RCC 7860 (cell line): ENCODE results near the gene PYROXD2.

Source experiments
- DNase-seq: peaks from one replicate; pipeline ENCODE4 v3.0.0-alpha.2; 2015; ENCODE audit warnings: low spot score
- FAIRE-seq: peaks from 2 replicates; lab custom pipeline; 2012; peaks lifted over from hg19 to GRCh38; lab: Jason Lieb, UNC

The PYROXD2 gene

DNA sequence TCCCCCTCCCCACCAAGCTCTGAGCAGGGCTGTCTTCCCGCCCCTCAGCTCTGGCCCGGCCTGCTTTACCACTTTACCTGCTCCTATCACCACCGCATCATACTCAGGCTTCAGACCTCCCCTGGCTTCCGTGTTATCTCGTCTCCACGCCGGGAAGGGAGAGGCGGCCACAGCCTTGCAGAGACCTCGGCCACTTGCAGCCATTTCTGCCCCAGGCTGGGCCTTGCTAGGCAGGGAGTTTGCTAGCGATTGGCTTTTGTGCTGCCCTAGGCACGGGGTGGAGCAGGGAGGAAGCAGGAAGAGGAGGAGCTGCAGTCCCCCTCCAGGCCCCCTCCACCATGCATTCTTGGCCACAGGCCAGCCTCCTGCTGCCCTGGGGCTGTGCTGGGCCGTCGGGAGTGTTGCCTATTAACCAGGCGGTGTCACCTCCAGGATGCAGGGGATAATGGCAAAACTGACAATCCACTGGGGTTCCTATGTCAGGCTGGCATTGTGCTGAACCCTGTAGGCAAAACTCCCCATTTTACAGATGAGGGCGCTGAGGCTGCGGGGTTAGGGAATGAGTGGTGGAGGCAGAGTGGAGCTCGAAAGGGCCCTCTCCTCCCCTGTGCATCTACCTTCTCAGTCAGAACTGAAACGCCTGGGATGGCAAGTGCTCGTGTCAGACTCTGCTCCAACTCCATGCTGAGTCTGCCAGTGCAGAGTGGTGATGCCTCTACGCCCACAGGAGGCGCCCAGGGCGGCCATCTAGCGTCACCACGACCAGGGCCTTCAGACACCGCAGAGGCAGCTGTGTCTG lies at the start of gene PYROXD2:
TSS of gene PYROXD2 (minus strand) at position 251 of the 799 bp plus-strand sequence. CDS start at position 204, 47 bp downstream.
- FAIRE-seq = peak; percentile 91

DNA sequence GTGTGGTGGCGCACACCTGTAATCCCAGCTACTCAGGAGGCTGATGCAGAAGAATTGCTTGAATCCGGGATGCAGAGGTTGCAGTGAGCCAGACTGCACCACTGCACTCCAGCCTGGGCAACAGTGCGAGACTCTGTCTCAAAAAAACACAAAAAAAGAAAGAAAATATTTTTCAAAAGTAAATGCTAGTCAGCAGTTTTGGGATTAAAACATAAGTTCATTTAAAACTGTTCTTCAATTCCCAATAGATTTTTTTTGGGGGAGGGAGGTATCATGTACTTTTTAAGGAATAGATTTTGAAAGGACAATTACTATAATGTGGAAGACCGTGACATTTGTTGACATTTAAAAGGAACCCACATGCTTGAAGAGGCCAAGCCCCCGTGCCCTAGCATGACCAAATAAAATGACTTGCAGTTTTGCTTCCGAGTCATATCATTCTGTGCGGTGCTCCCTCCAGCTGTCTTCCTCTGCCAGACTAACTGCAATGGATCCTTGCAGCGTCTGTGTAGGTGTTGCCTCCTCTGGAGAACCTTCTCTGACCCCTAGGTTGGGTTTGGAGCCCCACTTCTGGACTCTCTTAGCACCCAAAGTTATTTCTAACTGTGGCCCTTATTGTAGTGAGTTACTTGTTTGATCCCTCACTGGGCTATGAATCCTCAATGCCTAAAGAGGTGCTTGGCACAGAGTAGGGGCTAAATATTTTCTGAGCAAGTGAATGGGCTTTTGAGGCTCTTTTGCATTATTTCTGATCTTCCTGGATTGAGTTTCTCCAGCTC lies 49.2 kb upstream of the PYROXD2 start:
- no peak for FAIRE-seq
- no peak for DNase-seq

More for the DNA sequence above, at the start of gene PYROXD2:
- DNase-seq = peak; percentile 89

GRCh38 chr10:98463016-98463415 lies 48.0 kb upstream of the PYROXD2 start:
- no peak for DNase-seq
- FAIRE-seq = no peak

DNA sequence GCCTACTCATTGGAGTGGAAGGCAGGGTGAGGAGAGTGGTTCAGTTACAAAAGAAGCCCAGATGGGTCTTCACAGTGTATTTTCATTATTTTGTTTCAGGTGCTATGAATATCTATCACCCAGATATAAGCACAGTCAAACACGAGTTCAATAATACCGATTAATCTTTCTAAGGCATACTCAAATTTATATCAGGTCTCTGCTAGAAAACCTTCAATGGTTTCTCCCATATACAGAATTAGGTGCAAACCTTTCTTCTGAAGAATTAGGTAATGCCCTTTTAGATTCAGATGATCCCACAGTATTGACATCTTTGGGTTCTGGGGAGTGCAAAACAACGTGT lies 46.5 kb upstream of the PYROXD2 start:
- FAIRE-seq (no peak), DNase-seq (no peak)

- peak; percentile 97 for FAIRE-seq
- peak; percentile 84 for DNase-seq
Observed at GRCh38 chr10:98460837-98461499, 46.0 kb upstream of the PYROXD2 start.

GRCh38 chr10:98458809-98459784 lies 44.1 kb upstream of the PYROXD2 start:
- FAIRE-seq = no peak
- no peak for DNase-seq

DNA sequence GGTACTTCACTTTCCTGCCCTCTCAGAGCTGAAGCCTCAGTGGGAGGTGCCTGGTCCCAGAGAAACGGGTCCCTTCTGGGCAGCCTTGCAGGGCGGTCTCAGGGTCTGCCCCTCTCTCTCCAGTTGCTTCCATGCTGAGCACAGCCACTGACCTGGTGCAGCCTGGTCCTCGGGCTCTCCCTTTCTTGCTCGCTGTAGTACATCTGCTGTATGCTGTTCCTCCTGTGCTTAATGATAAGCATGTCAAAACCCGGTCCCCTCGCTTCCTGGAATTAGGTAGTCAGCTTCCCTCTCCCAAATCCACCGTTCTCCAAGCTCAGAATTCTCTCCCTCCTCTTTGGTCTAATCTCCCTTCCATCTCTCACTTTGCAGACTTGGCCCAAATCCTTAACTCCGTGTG lies 42.7 kb upstream of the PYROXD2 start:
- DNase-seq (no peak), FAIRE-seq (no peak)

GRCh38 chr10:98456686-98457482 lies 41.9 kb upstream of the PYROXD2 start:
- DNase-seq (no peak), FAIRE-seq (no peak)

DNA sequence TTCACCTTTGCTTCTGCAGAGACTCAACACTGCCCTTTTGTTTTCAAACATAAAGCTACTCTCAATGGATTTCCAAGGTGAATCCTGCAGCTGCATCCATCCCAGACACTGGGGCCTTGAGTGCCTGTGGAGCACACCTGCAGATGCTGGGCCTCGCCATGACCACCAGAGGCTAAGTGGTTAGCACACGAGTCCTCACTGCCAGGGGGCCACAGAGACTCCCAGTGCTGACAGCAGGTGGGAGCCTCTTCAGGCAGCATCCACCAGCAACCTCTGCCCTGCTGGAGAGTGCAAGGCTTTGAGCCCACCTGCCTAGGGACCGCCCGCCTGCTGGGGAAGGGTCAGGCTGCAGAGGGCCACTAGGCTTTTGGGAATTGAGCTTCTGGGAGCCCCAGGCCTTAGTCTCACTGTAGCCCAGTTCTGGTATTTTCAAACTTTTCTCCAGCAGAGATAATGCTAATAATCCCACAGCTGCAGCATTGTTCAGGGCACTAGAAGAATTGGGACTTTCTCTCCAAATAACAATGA lies 41.1 kb upstream of the PYROXD2 start:
- FAIRE-seq = no peak
- DNase-seq = no peak

DNA sequence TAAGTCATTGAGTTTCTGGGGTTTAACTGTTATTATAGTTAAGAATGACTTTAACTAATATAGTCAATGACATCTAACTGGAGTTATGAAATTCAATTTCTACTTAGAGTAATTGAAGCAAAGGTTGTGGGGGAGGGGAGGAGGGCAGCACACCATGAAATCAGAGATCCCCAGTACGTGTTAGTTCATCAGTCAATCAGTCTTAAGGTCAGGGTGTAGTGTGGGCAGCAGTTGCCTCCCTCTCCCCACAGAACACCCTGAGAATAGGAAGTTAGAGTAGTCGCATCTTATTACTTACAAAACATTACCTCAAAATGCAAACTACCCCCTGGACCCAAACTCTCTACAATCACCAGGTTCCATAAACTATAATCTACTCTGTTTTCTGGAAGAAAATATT lies 38.7 kb upstream of the PYROXD2 start:
- FAIRE-seq (no peak), DNase-seq (no peak)

DNA sequence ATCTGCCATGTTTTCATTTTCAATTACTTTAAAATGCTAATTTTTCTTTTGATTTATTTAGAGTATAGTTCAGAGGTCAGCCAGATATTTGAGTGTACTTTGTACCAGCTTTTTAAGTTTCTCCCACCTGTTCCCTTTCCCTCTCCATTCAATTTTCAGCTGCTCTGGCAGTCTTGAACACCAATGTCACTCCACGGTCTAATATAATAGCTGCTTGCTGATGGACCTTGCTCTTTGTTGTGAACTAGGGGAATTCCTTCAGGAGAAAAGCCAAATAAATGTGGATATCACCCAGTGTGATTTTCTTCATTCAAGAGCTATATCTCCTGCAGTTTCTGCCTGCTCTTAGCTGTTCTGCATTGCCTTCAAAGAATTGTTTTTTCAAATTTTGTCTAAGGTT lies 35.6 kb upstream of the PYROXD2 start:
- no peak for DNase-seq
- FAIRE-seq = no peak

DNA sequence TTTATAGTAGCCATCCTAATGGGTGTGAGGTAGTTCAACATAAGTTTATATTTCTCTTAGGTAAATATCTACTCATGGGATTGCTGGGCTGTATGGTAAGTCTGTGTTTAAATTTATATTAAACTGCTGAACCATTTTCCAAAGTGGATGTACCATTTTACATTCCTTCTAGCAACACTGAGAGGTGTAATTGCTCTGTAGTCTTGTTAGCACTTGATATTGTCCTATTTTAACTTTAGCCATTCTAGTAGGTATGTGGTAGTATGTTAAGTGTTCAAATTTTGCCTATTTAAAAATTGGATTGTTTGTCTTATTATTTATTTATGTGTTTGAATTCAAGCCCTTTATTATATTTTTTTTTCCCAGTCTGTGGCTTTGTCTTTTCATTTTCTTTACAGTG lies 34.3 kb upstream of the PYROXD2 start:
- DNase-seq (no peak), FAIRE-seq (no peak)

GRCh38 chr10:98446661-98447221 lies 31.8 kb upstream of the PYROXD2 start, which contains the start of gene HPS1:
Gene HPS1, minus strand, starts transcription at chr10:98446935. Its CDS starts 3,695 bp downstream, at chr10:98443240.
- peak; percentile 52 for DNase-seq
- FAIRE-seq = no peak

GRCh38 chr10:98446151-98446660 lies 31.2 kb upstream of the PYROXD2 start:
- DNase-seq (no peak), FAIRE-seq (no peak)

DNA sequence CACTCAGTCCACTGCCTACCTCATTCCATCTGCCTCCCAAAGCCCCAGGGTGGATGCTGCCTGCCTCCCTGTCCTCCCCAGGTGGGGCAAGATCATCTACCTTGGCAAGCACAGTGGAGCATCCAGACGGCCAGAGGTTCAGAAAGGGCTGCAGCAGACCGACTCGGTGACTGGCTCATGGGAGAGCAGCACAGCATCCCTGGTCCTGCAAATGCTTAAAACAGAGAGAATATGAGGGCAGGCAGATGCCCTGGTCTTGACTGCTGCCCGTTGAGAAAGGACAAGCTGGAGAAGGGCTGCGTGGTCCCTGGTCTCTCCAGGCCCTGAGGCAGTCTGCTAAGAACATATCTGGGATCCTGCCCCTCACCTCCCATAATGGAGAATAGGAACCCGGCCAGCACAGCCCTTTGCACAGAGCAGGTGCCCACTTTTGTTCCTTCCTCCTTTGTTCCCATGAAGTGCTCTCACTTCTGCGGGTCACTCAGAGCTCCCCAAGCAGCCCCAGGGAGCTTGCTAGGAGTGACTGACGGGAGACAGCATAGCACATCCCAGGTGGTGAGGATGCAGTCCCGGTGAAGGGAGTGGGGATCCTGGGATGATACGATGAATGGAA lies 30.3 kb upstream of the PYROXD2 start:
- DNase-seq = no peak
- no peak for FAIRE-seq

DNA sequence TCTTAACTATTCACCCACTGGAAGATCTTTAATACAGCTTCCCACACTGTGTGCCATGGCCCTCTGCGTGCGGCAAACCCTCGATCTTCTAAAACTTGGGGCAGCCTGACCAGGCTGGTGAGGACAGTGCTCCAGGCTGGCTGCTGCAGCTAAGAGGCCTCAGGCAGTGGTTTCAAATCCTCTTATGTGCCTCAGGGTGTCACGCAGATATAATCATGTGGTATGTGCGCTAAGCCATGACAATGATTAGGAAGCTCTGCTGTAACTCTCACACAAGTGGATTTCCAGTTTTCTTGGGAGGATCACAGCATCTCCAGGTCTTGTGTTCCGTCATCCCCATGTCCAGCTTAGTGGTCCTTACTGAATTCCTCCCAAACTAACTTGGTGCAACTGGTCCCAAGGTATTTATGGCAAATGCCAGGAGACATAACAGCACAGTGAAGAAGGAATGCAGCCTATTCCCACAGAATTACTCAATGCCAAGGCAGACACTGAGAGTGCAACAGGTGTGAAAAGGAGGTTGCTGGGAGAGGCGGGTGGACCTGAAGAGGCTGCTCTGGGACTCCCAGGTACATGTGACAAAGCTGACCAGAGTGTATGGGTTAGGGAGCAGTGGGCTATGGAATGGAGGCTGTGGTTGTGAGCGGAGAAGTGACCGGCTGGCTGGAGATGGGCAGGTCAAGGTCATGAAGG lies 29.5 kb upstream of the PYROXD2 start:
- FAIRE-seq (no peak), DNase-seq (no peak)

DNA sequence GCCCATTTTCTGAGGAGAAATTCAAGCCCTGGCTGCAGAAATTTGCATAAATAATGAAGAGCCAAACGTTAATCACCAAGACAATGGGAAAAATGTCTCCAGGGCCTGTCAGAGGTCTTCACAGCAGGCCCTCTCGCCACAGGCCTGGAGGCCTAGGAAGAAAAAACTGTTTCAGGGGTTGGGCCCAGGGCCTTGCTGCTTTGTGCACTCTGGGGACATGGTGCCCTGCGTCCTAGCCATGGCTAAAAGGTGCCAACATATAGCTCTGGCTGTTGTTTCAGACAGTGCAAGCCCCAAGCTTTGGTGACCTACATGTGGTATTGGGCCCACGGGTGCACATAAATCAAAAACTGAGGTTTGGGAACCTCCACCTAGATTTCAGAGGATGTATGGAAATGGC lies 23.7 kb upstream of the PYROXD2 start:
- FAIRE-seq = no peak
- DNase-seq = no peak

GRCh38 chr10:98436704-98437103 lies 21.7 kb upstream of the PYROXD2 start:
- FAIRE-seq = no peak

More at GRCh38 chr10:98436704-98437103, 21.7 kb upstream of the PYROXD2 start:
- no peak for DNase-seq
